H9 (cell line): ENCODE data around the gene HLA-DQA1. TPM values are rescaled to one million over a fixed set of nuclear protein-coding genes. Genes with fewer than 3 reads are reported as not detected.

ENCODE experiments used
- DNase-seq: peaks from one replicate; pipeline ENCODE4 v3.0.0-alpha.2; 2017
- H2AFZ ChIP-seq: one replicate; pipeline ENCODE4 v1.6.1; 2013; ENCODE audit warnings: mild to moderate bottlenecking, low read length, control low read depth, moderate library complexity
- H2AK5ac ChIP-seq: 2 replicates; pipeline ENCODE4 v1.6.1; 2013; ENCODE audit warnings: low read length, control low read depth, mixed read lengths; ENCODE audit not compliant: insufficient read length
- H2BK120ac ChIP-seq: one replicate; pipeline ENCODE4 v1.6.1; 2013; ENCODE audit warnings: low read depth, mild to moderate bottlenecking, low read length, control low read depth, inconsistent platforms; ENCODE audit not compliant: poor library complexity, severe bottlenecking
- H2BK12ac ChIP-seq: 2 replicates; pipeline ENCODE4 v1.6.1; 2013; ENCODE audit warnings: low read length, control low read depth, mixed read lengths, low read depth; ENCODE audit not compliant: insufficient read length
- H2BK15ac ChIP-seq: 2 replicates; pipeline ENCODE4 v1.6.1; 2013; ENCODE audit warnings: low read depth, low read length, control low read depth
- H2BK20ac ChIP-seq: one replicate; pipeline ENCODE4 v1.6.1; 2013; ENCODE audit warnings: low read depth, mild to moderate bottlenecking, low read length, control low read depth, inconsistent platforms; ENCODE audit not compliant: poor library complexity, severe bottlenecking
- H2BK5ac ChIP-seq: 2 replicates; pipeline ENCODE4 v1.6.1; 2013; ENCODE audit warnings: low read length, control low read depth, mixed read lengths; ENCODE audit not compliant: insufficient read length
- H3K14ac ChIP-seq: 2 replicates; pipeline ENCODE4 v1.6.1; 2013; ENCODE audit warnings: low read length, control low read depth; ENCODE audit not compliant: insufficient read depth
- H3K18ac ChIP-seq: 2 replicates; pipeline ENCODE4 v1.6.1; 2013; ENCODE audit warnings: low read depth, mild to moderate bottlenecking, mixed read lengths, low read length, control low read depth; ENCODE audit not compliant: insufficient read length
- H3K23ac ChIP-seq: 2 replicates; pipeline ENCODE4 v1.6.1; 2013; ENCODE audit warnings: low read length, control low read depth, mixed read lengths, low read depth; ENCODE audit not compliant: insufficient read length
- H3K23me2 ChIP-seq: 2 replicates; pipeline ENCODE4 v1.6.1; 2013; ENCODE audit warnings: low read depth, mild to moderate bottlenecking, mixed read lengths, low read length, control low read depth; ENCODE audit not compliant: insufficient read length, poor library complexity, severe bottlenecking
- H3K27ac ChIP-seq: 2 replicates; pipeline ENCODE4 v1.5.1; 2013; ENCODE audit warnings: low read length, control low read depth, mixed read lengths, low read depth; ENCODE audit not compliant: insufficient read length
- H3K27me3 ChIP-seq: 2 replicates; pipeline ENCODE4 v1.6.1; 2013; ENCODE audit warnings: low read length, control low read depth, inconsistent platforms; ENCODE audit not compliant: insufficient read depth
- H3K4ac ChIP-seq: 2 replicates; pipeline ENCODE4 v1.6.1; 2013; ENCODE audit warnings: low read depth, mild to moderate bottlenecking, control low read depth, inconsistent platforms, low read length, moderate library complexity
- H3K4me1 ChIP-seq: 2 replicates; pipeline ENCODE4 v1.6.1; 2013; ENCODE audit warnings: low read length, control low read depth, inconsistent platforms; ENCODE audit not compliant: insufficient read depth
- H3K4me2 ChIP-seq: 2 replicates; pipeline ENCODE4 v1.6.1; 2013; ENCODE audit warnings: low read length, control low read depth, mixed read lengths; ENCODE audit not compliant: insufficient read length, insufficient read depth
- H3K56ac ChIP-seq: 2 replicates; pipeline ENCODE4 v1.6.1; 2013; ENCODE audit warnings: low read depth, mild to moderate bottlenecking, mixed read lengths, low read length, control low read depth; ENCODE audit not compliant: insufficient read length
- H3K79me1 ChIP-seq: 2 replicates; pipeline ENCODE4 v1.6.1; 2013; ENCODE audit warnings: low read depth, mild to moderate bottlenecking, moderate library complexity, low read length, control low read depth, inconsistent platforms; ENCODE audit not compliant: insufficient read depth, poor library complexity, severe bottlenecking
- H3K79me2 ChIP-seq: 2 replicates; pipeline ENCODE4 v1.6.1; 2013; ENCODE audit warnings: low read length, control low read depth, inconsistent platforms; ENCODE audit not compliant: insufficient read depth
- H3K9ac ChIP-seq: 2 replicates; pipeline ENCODE4 v1.6.1; 2013; ENCODE audit warnings: low read length, control low read depth, mixed read lengths; ENCODE audit not compliant: insufficient read length; ENCODE audit errors: extremely low read depth
- H3K9me3 ChIP-seq: one replicate; pipeline ENCODE4 v1.6.1; 2013; ENCODE audit warnings: low read depth, low read length, inconsistent platforms; ENCODE audit not compliant: control insufficient read depth
- H3T11ph ChIP-seq: one replicate; pipeline ENCODE4 v1.6.1; 2013; ENCODE audit warnings: mild to moderate bottlenecking, low read length, control low read depth, inconsistent platforms
- H4K20me1 ChIP-seq: one replicate; pipeline ENCODE4 v1.6.1; 2013; ENCODE audit not compliant: control insufficient read depth, insufficient read length, insufficient read depth
- H4K5ac ChIP-seq: 2 replicates; pipeline ENCODE4 v1.6.1; 2013; ENCODE audit warnings: low read depth, mild to moderate bottlenecking, mixed read lengths, low read length, control low read depth; ENCODE audit not compliant: insufficient read length
- H4K8ac ChIP-seq: replicated peaks from 2 replicates; pipeline ENCODE4 v1.6.1; 2013; ENCODE audit warnings: low read length, control low read depth, mixed read lengths, low read depth; ENCODE audit not compliant: insufficient read length
- H4K91ac ChIP-seq: 2 replicates; pipeline ENCODE4 v1.6.1; 2013; ENCODE audit warnings: low read depth, mild to moderate bottlenecking, moderate library complexity, mixed read lengths, low read length, control low read depth; ENCODE audit not compliant: insufficient read length
- H3K27ac Mint-ChIP-seq, 3 experiments: 2 replicates in 2 of 3; 3 replicates in 1 of 3; pipeline ENCODE4 v1.8.0; 2020 to 2021; ENCODE audit warnings: mixed read lengths in 3 of 3, mild to moderate bottlenecking in 1 of 3, moderate library complexity in 1 of 3
- H3K27me3 Mint-ChIP-seq: 2 replicates; pipeline ENCODE4 v1.8.0; 2021; ENCODE audit warnings: low read depth, mild to moderate bottlenecking, moderate library complexity, mixed read lengths
- H3K36me3 Mint-ChIP-seq, 3 experiments: 2 replicates in 2 of 3; 3 replicates in 1 of 3; pipeline ENCODE4 v1.8.0; 2020 to 2021; ENCODE audit warnings: low read depth in 3 of 3, mixed read lengths in 3 of 3; ENCODE audit not compliant: insufficient read depth in 1 of 3
- H3K4me1 Mint-ChIP-seq, 2 experiments: 2 replicates each; pipeline ENCODE4 v1.8.0; 2020; ENCODE audit warnings: mixed read lengths in 2 of 2
- H3K4me3 Mint-ChIP-seq, 2 experiments: 2 replicates in 1 of 2; 3 replicates in 1 of 2; pipeline ENCODE4 v1.8.0; 2020 to 2021; ENCODE audit warnings: mild to moderate bottlenecking in 2 of 2, mixed read lengths in 2 of 2, moderate library complexity in 1 of 2
- H3K9me3 Mint-ChIP-seq, 2 experiments: 2 replicates in 1 of 2; 3 replicates in 1 of 2; pipeline ENCODE4 v1.8.0; 2020; ENCODE audit warnings: mild to moderate bottlenecking in 2 of 2, mixed read lengths in 2 of 2, moderate library complexity in 1 of 2
- CTCF ChIP-seq: fragments of 200-600 bp; sonication (generic); conservative IDR thresholded peaks from 3 replicates; pipeline ENCODE4 v1.8.0; 2021; ENCODE audit warnings: antibody characterized with exemption, mild to moderate bottlenecking
- WGBS: extraction: QIAGEN DNeasy Blood & Tissue Kit; methylation state at CpG from one replicate; pipeline ENCODE4 v1.1.7; 2013; ENCODE audit warnings: missing lambda C conversion rate, low lambda C conversion rate, mixed read lengths; ENCODE audit not compliant: insufficient read length; ENCODE audit errors: extremely low coverage; 5-methylcytosine and 5-hydroxymethylcytosine counted together
- total RNA-seq: library from RNA; stranded (reverse); gene quantifications from 2 replicates; pipeline ENCODE4 v1.2.1, GENCODE V29; 2021

Gene HLA-DQA1
- total RNA-seq, 1 experiment from 2014 or later, result 1.7 TPM

- H3K23me2 ChIP-seq, result no peaks in the 10 kb centered on the region
- no CpG with 5 or more reads among the region's 8 CpGs for WGBS
- H3K56ac ChIP-seq, result no peak overlapping the region
- H2BK12ac ChIP-seq, result no peak overlapping the region
- Mint-ChIP-seq H3K4me1 (peaks cover 25% of the 10 kb centered on the region in 2 experiments), H3K27me3 (no peaks in the 10 kb centered on the region), H3K36me3 (no peaks in the 10 kb centered on the region), H3K4me3 (no peak overlapping the region), H3K9me3 (no peaks in the 10 kb centered on the region), H3K27ac (no peak overlapping the region)
- H4K20me1 ChIP-seq, result no peaks in the 10 kb centered on the region
- H3K9ac ChIP-seq, result no peak overlapping the region
- H3K79me1 ChIP-seq, result no peaks in the 10 kb centered on the region
- H3K18ac ChIP-seq, result no peak overlapping the region
- no peaks in the 10 kb centered on the region; the same call in 1 of the 2 replicates for H3K4me1 ChIP-seq
- H3K23ac ChIP-seq, result no peak overlapping the region
- no peaks in the 10 kb centered on the region for H3K27me3 ChIP-seq
- H4K8ac ChIP-seq, result no peak overlapping the region
- no peak overlapping the region for H2BK5ac ChIP-seq
- H2BK15ac ChIP-seq, result no peak overlapping the region
- H3T11ph ChIP-seq, result no peak overlapping the region
- H2BK120ac ChIP-seq, result no peak overlapping the region
- H3K14ac ChIP-seq, result no peak overlapping the region
- H2AK5ac ChIP-seq, result no peak overlapping the region
- no peak overlapping the region for H2AFZ ChIP-seq
- H3K79me2 ChIP-seq, result no peaks in the 10 kb centered on the region
- H3K4me2 ChIP-seq, result no peak overlapping the region
- H3K4ac ChIP-seq, result no peak overlapping the region
- DNase-seq, result no peak
- H2BK20ac ChIP-seq, result no peak overlapping the region
- no peak overlapping the region for H4K91ac ChIP-seq
- no peak overlapping the region for H3K27ac ChIP-seq
- no peaks in the 10 kb centered on the region for H3K9me3 ChIP-seq
- no peak overlapping the region for H4K5ac ChIP-seq
- no peak for TF ChIP-seq CTCF
Measured at GRCh38 chr6:32639440-32640394, 2.5 kb downstream of the HLA-DQA1 start.
